MM.1S (cell line): Measurements from ENCODE around the gene SFMBT2.

Experiments used
- DNase-seq: peaks from one replicate; pipeline ENCODE4 v3.0.0-alpha.2; 2015
- H2AFZ ChIP-seq: fragments of 300-600 bp; sonication (generic); 2 replicates; pipeline ENCODE4 v1.6.0; 2016; ENCODE audit warnings: antibody characterized with exemption, low read length
- H3F3A ChIP-seq: fragments of 300-600 bp; sonication (generic); 2 replicates; pipeline ENCODE4 v1.6.1; 2016; ENCODE audit warnings: mild to moderate bottlenecking, antibody characterized with exemption, low read length, moderate library complexity, mixed read lengths; ENCODE audit not compliant: insufficient read depth
- H3K27ac ChIP-seq: fragments of 300-600 bp; sonication (generic); 2 replicates; pipeline ENCODE4 v1.5.1; 2016; ENCODE audit warnings: mild to moderate bottlenecking, low read length
- H3K27me3 ChIP-seq: fragments of 300-600 bp; sonication (generic); replicated peaks from 2 replicates; pipeline ENCODE4 v1.6.0; 2016; ENCODE audit warnings: low read length; ENCODE audit not compliant: insufficient read depth
- H3K36me3 ChIP-seq: fragments of 300-600 bp; sonication (generic); replicated peaks from 2 replicates; pipeline ENCODE4 v1.6.1; 2016; ENCODE audit warnings: mild to moderate bottlenecking, low read length, mixed read lengths; ENCODE audit not compliant: insufficient read depth
- H3K4me1 ChIP-seq: fragments of 300-600 bp; sonication (generic); 2 replicates; pipeline ENCODE4 v1.6.1; 2016; ENCODE audit warnings: low read length, mixed read lengths
- H3K4me2 ChIP-seq: fragments of 300-600 bp; sonication (generic); 2 replicates; pipeline ENCODE4 v1.6.0; 2016; ENCODE audit warnings: low read depth, low read length
- H3K4me3 ChIP-seq: fragments of 300-600 bp; sonication (generic); 2 replicates; pipeline ENCODE4 v1.5.1; 2016; ENCODE audit warnings: low read length, mixed read lengths
- H3K79me2 ChIP-seq: fragments of 300-600 bp; sonication (generic); 2 replicates; pipeline ENCODE4 v1.6.1; 2016; ENCODE audit warnings: mixed run types, low read length, mixed read lengths
- H3K9ac ChIP-seq: fragments of 300-600 bp; sonication (generic); 2 replicates; pipeline ENCODE4 v1.6.1; 2016; ENCODE audit warnings: low read length, mixed read lengths
- H3K9me2 ChIP-seq: fragments of 300-600 bp; sonication (generic); replicated peaks from 2 replicates; pipeline ENCODE4 v1.6.1; 2016; ENCODE audit warnings: mild to moderate bottlenecking, low read length, mixed read lengths; ENCODE audit not compliant: insufficient read depth
- H3K9me3 ChIP-seq: fragments of 300-600 bp; sonication (generic); replicated peaks from 2 replicates; pipeline ENCODE4 v1.6.1; 2016; ENCODE audit warnings: mild to moderate bottlenecking, low read length, mixed read lengths; ENCODE audit not compliant: insufficient read depth
- H4K20me1 ChIP-seq: fragments of 300-600 bp; sonication (generic); 2 replicates; pipeline ENCODE4 v1.6.1; 2016; ENCODE audit warnings: mild to moderate bottlenecking, low read length, moderate library complexity, mixed read lengths; ENCODE audit not compliant: insufficient read depth
- CTCF ChIP-seq: fragments of 300-600 bp; sonication (generic); IDR thresholded peaks from 2 replicates; pipeline ENCODE4 v1.5.1; 2016; ENCODE audit warnings: antibody characterized with exemption, low read length, mixed read lengths
- EZH2 ChIP-seq: fragments of 300-600 bp; sonication (generic); optimal IDR thresholded peaks from 2 replicates; pipeline ENCODE3; 2017; ENCODE audit warnings: low read depth, mild to moderate bottlenecking, antibody characterized with exemption, low read length, mixed read lengths
- EZH2phosphoT487 ChIP-seq: fragments of 300-600 bp; sonication (generic); IDR thresholded peaks from 2 replicates; pipeline ENCODE4 v1.6.1; 2018; ENCODE audit warnings: antibody characterized with exemption, low read length

Gene SFMBT2

GRCh38 chr10:7165500-7166177 is 245.2 kb downstream of the SFMBT2 start:
- no peak overlapping the region for H2AFZ ChIP-seq
- H3K9me3 ChIP-seq, result no peaks in the 10 kb centered on the region
- no peak overlapping the region for H3K9ac ChIP-seq
- H3K36me3 ChIP-seq, result no peaks in the 10 kb centered on the region; the same call in 1 of the 2 replicates
- H3K27ac ChIP-seq, result no peak overlapping the region
- TF ChIP-seq EZH2 (no peak), EZH2phosphoT487 (no peak), CTCF (no peak)
- no peaks in the 10 kb centered on the region for H4K20me1 ChIP-seq
- no peaks in the 10 kb centered on the region for H3K79me2 ChIP-seq
- DNase-seq, result no peak
- H3K4me2 ChIP-seq, result no peak overlapping the region
- H3K4me3 ChIP-seq, result no peak overlapping the region
- no peaks in the 10 kb centered on the region for H3F3A ChIP-seq
- H3K9me2 ChIP-seq, result no peaks in the 10 kb centered on the region
- no peaks in the 10 kb centered on the region for H3K27me3 ChIP-seq
- H3K4me1 ChIP-seq, result no peaks in the 10 kb centered on the region

GRCh38 chr10:7164955-7165354 is 245.9 kb downstream of the SFMBT2 start:
- TF ChIP-seq EZH2phosphoT487 (no peak), EZH2 (no peak)
- no peaks in the 10 kb centered on the region for H3K79me2 ChIP-seq
- H4K20me1 ChIP-seq, result no peaks in the 10 kb centered on the region
- H3K36me3 ChIP-seq, result peaks cover under 1% of the 10 kb centered on the region; the same call in 1 of the 2 replicates
- H3K9me2 ChIP-seq, result no peaks in the 10 kb centered on the region
- H3K4me2 ChIP-seq, result no peak overlapping the region
- no peaks in the 10 kb centered on the region for H3K4me1 ChIP-seq
- H3K27ac ChIP-seq, result no peak overlapping the region
- no peak for DNase-seq
- H3K27me3 ChIP-seq, result no peaks in the 10 kb centered on the region
- no peaks in the 10 kb centered on the region for H3F3A ChIP-seq
- no peak overlapping the region for H2AFZ ChIP-seq
- no peak overlapping the region for H3K4me3 ChIP-seq
- H3K9me3 ChIP-seq, result no peaks in the 10 kb centered on the region
- no peak overlapping the region for H3K9ac ChIP-seq

GRCh38 chr10:7162331-7162730 is 248.5 kb downstream of the SFMBT2 start:
- no peak for DNase-seq
- H3K79me2 ChIP-seq, result no peaks in the 10 kb centered on the region
- no peak overlapping the region for H3K9ac ChIP-seq
- H4K20me1 ChIP-seq, result no peaks in the 10 kb centered on the region
- H3K27ac ChIP-seq, result no peak overlapping the region
- TF ChIP-seq EZH2 (no peak), EZH2phosphoT487 (no peak), CTCF (no peak)
- no peak overlapping the region for H3K4me3 ChIP-seq
- no peaks in the 10 kb centered on the region for H3K27me3 ChIP-seq
- 0 out of 2 replicates have a peak, but pooled peaks cover 3% of the 10 kb centered on the region for H3K36me3 ChIP-seq
- H3K9me3 ChIP-seq, result no peaks in the 10 kb centered on the region
- H3K9me2 ChIP-seq, result no peaks in the 10 kb centered on the region
- no peak overlapping the region for H3K4me2 ChIP-seq
- no peak overlapping the region for H2AFZ ChIP-seq
- H3K4me1 ChIP-seq, result no peaks in the 10 kb centered on the region
- H3F3A ChIP-seq, result no peaks in the 10 kb centered on the region

- H3K4me2 ChIP-seq, result no peak overlapping the region
Observed at GRCh38 chr10:7161484-7162250, 249.2 kb downstream of the SFMBT2 start.

More at GRCh38 chr10:7161484-7162250, 249.2 kb downstream of the SFMBT2 start:
- Histone ChIP-seq H3K9ac (no peak overlapping the region), H3K36me3 (0 out of 2 replicates have a peak, but pooled peaks cover 3% of the 10 kb centered on the region), H3K27ac (no peak overlapping the region), H3K27me3 (no peaks in the 10 kb centered on the region), H3K4me3 (no peak overlapping the region), H3K9me3 (no peaks in the 10 kb centered on the region), H3K9me2 (no peaks in the 10 kb centered on the region), H3K79me2 (no peaks in the 10 kb centered on the region), H4K20me1 (no peaks in the 10 kb centered on the region), H3K4me1 (no peaks in the 10 kb centered on the region), H3F3A (no peaks in the 10 kb centered on the region), H2AFZ (no peak overlapping the region)
- TF ChIP-seq EZH2, result no peak
- no peak for TF ChIP-seq EZH2phosphoT487
- DNase-seq, result no peak
